ENCODE data around the gene RPIA. TPM values are rescaled to one million over a fixed set of nuclear protein-coding genes. Genes with fewer than 3 reads are reported as not detected.
"Not testable (repeated sequence)": the region's sequence is repeated elsewhere in the genome, so short reads cannot be mapped to it uniquely, and the experiment has no call there.

Gene RPIA
- total RNA-seq, 1 donor from 2014 or later, result 13.3 TPM

- FAIRE-seq; H3K9me3 Mint-ChIP-seq (ENCODE audit: unreplicated experiment); H3K36me3 Mint-ChIP-seq (ENCODE audit: low read depth, unreplicated experiment); H3K4me2 ChIP-seq (ENCODE audit: low read length); H3K4me1 Mint-ChIP-seq (ENCODE audit: low read depth, unreplicated experiment); H2AFZ ChIP-seq (ENCODE audit: low read depth, low read length); H3K27ac Mint-ChIP-seq (ENCODE audit: unreplicated experiment); H3K9ac ChIP-seq (ENCODE audit: low read length); H3K27me3 ChIP-seq (ENCODE audit: insufficient read depth, low read length); H3K36me3 ChIP-seq (ENCODE audit: insufficient read depth, low read length); H3K4me1 ChIP-seq (ENCODE audit: insufficient read depth, low read length); H3K4me3 Mint-ChIP-seq (ENCODE audit: unreplicated experiment); H3K27ac ChIP-seq (ENCODE audit: low read depth, low read length); H3K27me3 Mint-ChIP-seq (ENCODE audit: low read depth, unreplicated experiment); DNase-seq (ENCODE audit: low read depth); H4K20me1 ChIP-seq (ENCODE audit: insufficient read depth, low read length); H3K9me3 ChIP-seq (ENCODE audit: insufficient read depth, low read depth, low read length); H3K4me3 ChIP-seq (ENCODE audit: insufficient read depth, low read depth, low read length); H3K79me2 ChIP-seq (ENCODE audit: insufficient read depth, low read length): not testable (repeated sequence)
These were observed 97.7 kb downstream of the RPIA start for GRCh38 chr2:88789213-88789612.

- not testable (repeated sequence) for H3K27me3 Mint-ChIP-seq (ENCODE audit: low read depth, unreplicated experiment); H3K9me3 Mint-ChIP-seq (ENCODE audit: unreplicated experiment); H3K27ac ChIP-seq (ENCODE audit: low read depth, low read length)
These were observed 104.5 kb downstream of the RPIA start for GRCh38 chr2:88795932-88796331.

GRCh38 chr2:88796523-88796922, 105.0 kb downstream of the RPIA start:
- H3K36me3 Mint-ChIP-seq (ENCODE audit: low read depth, unreplicated experiment); H3K4me2 ChIP-seq (ENCODE audit: low read length); H3K4me3 ChIP-seq (ENCODE audit: insufficient read depth, low read depth, low read length); H3K9ac ChIP-seq (ENCODE audit: low read length); H3K27me3 Mint-ChIP-seq (ENCODE audit: low read depth, unreplicated experiment); FAIRE-seq; H3K4me1 ChIP-seq (ENCODE audit: insufficient read depth, low read length); H3K79me2 ChIP-seq (ENCODE audit: insufficient read depth, low read length); H4K20me1 ChIP-seq (ENCODE audit: insufficient read depth, low read length); H3K36me3 ChIP-seq (ENCODE audit: insufficient read depth, low read length); H3K27me3 ChIP-seq (ENCODE audit: insufficient read depth, low read length); H3K9me3 Mint-ChIP-seq (ENCODE audit: unreplicated experiment); H3K27ac ChIP-seq (ENCODE audit: low read depth, low read length); H2AFZ ChIP-seq (ENCODE audit: low read depth, low read length); H3K9me3 ChIP-seq (ENCODE audit: insufficient read depth, low read depth, low read length); DNase-seq (ENCODE audit: low read depth); H3K4me1 Mint-ChIP-seq (ENCODE audit: low read depth, unreplicated experiment); H3K4me3 Mint-ChIP-seq (ENCODE audit: unreplicated experiment); H3K27ac Mint-ChIP-seq (ENCODE audit: unreplicated experiment): not testable (repeated sequence)

More at GRCh38 chr2:88795932-88796331, 104.5 kb downstream of the RPIA start:
- not testable (repeated sequence) for H3K27me3 ChIP-seq (ENCODE audit: insufficient read depth, low read length); H3K4me1 Mint-ChIP-seq (ENCODE audit: low read depth, unreplicated experiment); H3K36me3 ChIP-seq (ENCODE audit: insufficient read depth, low read length); H3K4me3 Mint-ChIP-seq (ENCODE audit: unreplicated experiment); H3K36me3 Mint-ChIP-seq (ENCODE audit: low read depth, unreplicated experiment); H3K4me2 ChIP-seq (ENCODE audit: low read length); H3K9me3 ChIP-seq (ENCODE audit: insufficient read depth, low read depth, low read length); H4K20me1 ChIP-seq (ENCODE audit: insufficient read depth, low read length); H3K9ac ChIP-seq (ENCODE audit: low read length); H3K27ac Mint-ChIP-seq (ENCODE audit: unreplicated experiment); H3K4me3 ChIP-seq (ENCODE audit: insufficient read depth, low read depth, low read length); DNase-seq (ENCODE audit: low read depth); H3K4me1 ChIP-seq (ENCODE audit: insufficient read depth, low read length); FAIRE-seq; H3K79me2 ChIP-seq (ENCODE audit: insufficient read depth, low read length); H2AFZ ChIP-seq (ENCODE audit: low read depth, low read length)

- not testable (repeated sequence) for H3K4me3 Mint-ChIP-seq (ENCODE audit: unreplicated experiment); H3K9me3 ChIP-seq (ENCODE audit: insufficient read depth, low read depth, low read length); H3K27me3 ChIP-seq (ENCODE audit: insufficient read depth, low read length); DNase-seq (ENCODE audit: low read depth); H3K36me3 Mint-ChIP-seq (ENCODE audit: low read depth, unreplicated experiment); H3K27ac Mint-ChIP-seq (ENCODE audit: unreplicated experiment); H3K79me2 ChIP-seq (ENCODE audit: insufficient read depth, low read length); H3K27me3 Mint-ChIP-seq (ENCODE audit: low read depth, unreplicated experiment); FAIRE-seq; H3K36me3 ChIP-seq (ENCODE audit: insufficient read depth, low read length); H3K27ac ChIP-seq (ENCODE audit: low read depth, low read length); H4K20me1 ChIP-seq (ENCODE audit: insufficient read depth, low read length); H2AFZ ChIP-seq (ENCODE audit: low read depth, low read length); H3K4me1 ChIP-seq (ENCODE audit: insufficient read depth, low read length); H3K4me3 ChIP-seq (ENCODE audit: insufficient read depth, low read depth, low read length); H3K4me2 ChIP-seq (ENCODE audit: low read length); H3K9me3 Mint-ChIP-seq (ENCODE audit: unreplicated experiment); H3K9ac ChIP-seq (ENCODE audit: low read length)
- peaks cover 13% of the 10 kb centered on the region for H3K4me1 Mint-ChIP-seq (ENCODE audit: low read depth, unreplicated experiment)
These were observed 105.7 kb downstream of the RPIA start for GRCh38 chr2:88797164-88797563.

Other genes with a start within 250 kb of the RPIA start
- 0.60 and 2.3 TPM in 2 replicates for gene FOXI3, start 239.0 kb upstream of the RPIA start, total RNA-seq
- gene EIF2AK3, start 64.2 kb upstream of the RPIA start, total RNA-seq, result 26.3 and 27.1 TPM in 2 replicates